SU-DHL-6 (cell line): ENCODE measurements around the gene CREB5.

ENCODE experiments used
- H2AFZ ChIP-seq: fragments of 200-600 bp; sonication (generic); 2 replicates; pipeline ENCODE4 v1.6.1; 2014; ENCODE audit warnings: low read depth, mild to moderate bottlenecking, moderate library complexity, mixed read lengths, antibody characterized with exemption, low read length; ENCODE audit not compliant: severe bottlenecking
- H3F3A ChIP-seq: fragments of 200-600 bp; shearing (Covaris generic); 2 replicates; pipeline ENCODE4 v1.6.0; 2016; ENCODE audit warnings: antibody characterized with exemption, mild to moderate bottlenecking; ENCODE audit not compliant: insufficient read depth
- H3K27ac ChIP-seq: fragments of 200-600 bp; sonication (generic); 2 replicates; pipeline ENCODE4 v1.5.1; 2016; ENCODE audit warnings: low read depth, mild to moderate bottlenecking, low read length, moderate library complexity, mixed read lengths
- H3K27me3 ChIP-seq: fragments of 200-600 bp; sonication (generic), shearing (Covaris generic); 2 replicates; pipeline ENCODE4 v1.6.0; 2014; ENCODE audit warnings: mild to moderate bottlenecking, low read length
- H3K36me3 ChIP-seq: fragments of 200-600 bp; sonication (generic); 2 replicates; pipeline ENCODE4 v1.6.1; 2014; ENCODE audit warnings: mild to moderate bottlenecking, low read length, mixed read lengths
- H3K4me2 ChIP-seq: fragments of 300-600, 200-600 bp; shearing (Covaris generic), sonication (generic); 2 replicates; pipeline ENCODE4 v1.6.0; 2014; ENCODE audit warnings: low read length, low read depth, mild to moderate bottlenecking; ENCODE audit not compliant: poor library complexity, severe bottlenecking
- H3K4me3 ChIP-seq: fragments of 200-600 bp; sonication (generic); 2 replicates; pipeline ENCODE4 v1.5.1; 2014; ENCODE audit warnings: antibody characterized with exemption, low read length, mild to moderate bottlenecking, mixed read lengths; ENCODE audit not compliant: insufficient read depth, poor library complexity, severe bottlenecking
- H3K79me2 ChIP-seq: fragments of 200-600 bp; sonication (generic); 2 replicates; pipeline ENCODE4 v1.6.1; 2014; ENCODE audit warnings: mild to moderate bottlenecking, low read length, moderate library complexity; ENCODE audit not compliant: insufficient read depth
- H3K9ac ChIP-seq: fragments of 200-600 bp; sonication (generic); 2 replicates; pipeline ENCODE4 v1.7.0; 2014; ENCODE audit warnings: mild to moderate bottlenecking, low read length
- H3K9me2 ChIP-seq: fragments of 200-600 bp; sonication (generic); replicated peaks from 2 replicates; pipeline ENCODE4 v1.6.1; 2014; ENCODE audit warnings: low read length; ENCODE audit not compliant: insufficient read depth
- H3K9me3 ChIP-seq: fragments of 200-600 bp; sonication (generic); 2 replicates; pipeline ENCODE4 v1.6.1; 2014; ENCODE audit warnings: low read length, mixed read lengths; ENCODE audit not compliant: insufficient read depth
- H4K20me1 ChIP-seq: fragments of 200-600 bp; sonication (generic); 2 replicates; pipeline ENCODE4 v1.6.1; 2014; ENCODE audit warnings: low read depth, mild to moderate bottlenecking, antibody characterized with exemption, low read length, moderate library complexity, mixed read lengths
- EZH2phosphoT487 ChIP-seq: fragments of 200-600 bp; sonication (generic), shearing (Covaris generic); conservative IDR thresholded peaks from 2 replicates; pipeline ENCODE4 v1.6.1; 2018; ENCODE audit warnings: mild to moderate bottlenecking, antibody characterized with exemption, low read length, moderate library complexity, mixed read lengths
- TF ChIP-seq, protein P1 (sequence below): fragments of 200-600 bp; sonication (generic); IDR thresholded peaks from one replicate; pipeline ENCODE4 v1.5.1; 2017; ENCODE audit warnings: antibody characterized with exemption, mild to moderate bottlenecking, low read length, moderate library complexity; ENCODE audit not compliant: insufficient read depth, poor library complexity, severe bottlenecking

CREB5 gene

DNA sequence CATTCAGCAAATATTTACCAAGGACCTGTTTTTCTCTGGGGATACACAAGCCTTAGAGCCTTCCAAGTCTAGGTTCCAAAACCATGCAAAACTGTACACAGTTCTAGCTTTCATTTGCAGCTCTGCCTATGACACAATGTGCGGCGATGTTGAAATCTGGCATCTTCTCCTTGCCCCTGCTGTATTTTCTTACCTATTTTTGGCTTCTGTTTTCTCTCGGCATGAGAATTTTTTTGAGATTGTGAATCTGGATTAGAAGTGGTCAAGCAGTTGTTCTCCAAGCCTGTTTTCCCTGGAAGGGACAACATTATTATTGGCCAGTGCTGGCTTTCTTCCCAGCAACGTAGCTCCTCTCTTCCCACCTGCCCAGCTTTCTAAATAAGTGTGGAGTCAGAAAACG is 176.3 kb downstream of the CREB5 start:
- H4K20me1 ChIP-seq, result peaks cover 9% of the 10 kb centered on the region; the same call in 1 of the 2 replicates
- no peak overlapping the region for H2AFZ ChIP-seq
- no peaks in the 10 kb centered on the region for H3K36me3 ChIP-seq
- TF ChIP-seq, protein P1, sequence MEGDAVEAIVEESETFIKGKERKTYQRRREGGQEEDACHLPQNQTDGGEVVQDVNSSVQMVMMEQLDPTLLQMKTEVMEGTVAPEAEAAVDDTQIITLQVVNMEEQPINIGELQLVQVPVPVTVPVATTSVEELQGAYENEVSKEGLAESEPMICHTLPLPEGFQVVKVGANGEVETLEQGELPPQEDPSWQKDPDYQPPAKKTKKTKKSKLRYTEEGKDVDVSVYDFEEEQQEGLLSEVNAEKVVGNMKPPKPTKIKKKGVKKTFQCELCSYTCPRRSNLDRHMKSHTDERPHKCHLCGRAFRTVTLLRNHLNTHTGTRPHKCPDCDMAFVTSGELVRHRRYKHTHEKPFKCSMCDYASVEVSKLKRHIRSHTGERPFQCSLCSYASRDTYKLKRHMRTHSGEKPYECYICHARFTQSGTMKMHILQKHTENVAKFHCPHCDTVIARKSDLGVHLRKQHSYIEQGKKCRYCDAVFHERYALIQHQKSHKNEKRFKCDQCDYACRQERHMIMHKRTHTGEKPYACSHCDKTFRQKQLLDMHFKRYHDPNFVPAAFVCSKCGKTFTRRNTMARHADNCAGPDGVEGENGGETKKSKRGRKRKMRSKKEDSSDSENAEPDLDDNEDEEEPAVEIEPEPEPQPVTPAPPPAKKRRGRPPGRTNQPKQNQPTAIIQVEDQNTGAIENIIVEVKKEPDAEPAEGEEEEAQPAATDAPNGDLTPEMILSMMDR, result no peak
- H3K9me2 ChIP-seq, result no peaks in the 10 kb centered on the region
- no peak overlapping the region for H3K9ac ChIP-seq
- no peak overlapping the region for H3K4me3 ChIP-seq
- no peaks in the 10 kb centered on the region for H3K27me3 ChIP-seq
- H3K27ac ChIP-seq, result no peak overlapping the region
- H3K79me2 ChIP-seq, result peaks cover 55% of the 10 kb centered on the region
- no peak overlapping the region for H3K4me2 ChIP-seq
- no peaks in the 10 kb centered on the region for H3F3A ChIP-seq
- H3K9me3 ChIP-seq, result no peaks in the 10 kb centered on the region

DNA sequence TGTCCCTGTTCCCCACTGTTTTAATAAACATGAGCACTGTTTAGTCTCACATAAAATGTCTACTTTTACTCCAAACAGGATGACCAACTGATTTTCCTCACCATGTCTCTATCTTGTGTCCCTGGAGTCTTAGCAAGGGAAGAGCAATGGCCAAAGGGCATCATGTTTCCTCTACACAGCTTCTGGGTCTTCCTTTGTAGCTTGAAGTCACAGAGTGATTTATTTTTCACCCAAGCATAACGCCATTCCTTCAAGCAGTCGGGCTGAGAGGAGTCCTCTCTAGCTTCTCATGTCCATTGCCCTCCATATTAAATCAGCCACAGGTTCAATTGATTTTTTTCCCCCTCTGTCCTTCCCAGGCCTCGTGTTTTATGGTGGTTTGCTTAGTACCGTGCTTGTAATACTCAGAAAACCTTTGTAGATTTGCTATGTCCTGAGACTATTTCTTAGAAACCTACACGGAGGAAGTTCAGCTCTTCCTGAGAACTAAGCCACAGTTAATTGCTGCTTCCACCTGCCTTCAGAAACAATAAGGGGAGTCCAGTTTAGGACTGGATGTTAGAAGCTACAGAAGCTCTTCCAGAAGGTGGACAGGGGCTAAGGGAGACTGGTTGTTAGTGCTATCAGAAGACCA is 178.8 kb downstream of the CREB5 start:
- H3K9me3 ChIP-seq, result no peaks in the 10 kb centered on the region
- no peak overlapping the region for H2AFZ ChIP-seq
- H3K79me2 ChIP-seq, result peaks cover 50% of the 10 kb centered on the region
- no peak overlapping the region for H3K4me2 ChIP-seq
- no peaks in the 10 kb centered on the region for H3K27me3 ChIP-seq
- 0 out of 2 replicates have a peak, but pooled peaks cover 4% of the 10 kb centered on the region for H3K36me3 ChIP-seq
- peaks cover 22% of the 10 kb centered on the region; the same call in 1 of the 2 replicates for H4K20me1 ChIP-seq
- H3K9ac ChIP-seq, result no peak overlapping the region
- TF ChIP-seq, protein P1, result no peak
- no peak for TF ChIP-seq EZH2phosphoT487
- H3F3A ChIP-seq, result no peaks in the 10 kb centered on the region
- no peaks in the 10 kb centered on the region for H3K9me2 ChIP-seq
- H3K4me3 ChIP-seq, result no peak overlapping the region
- no peak overlapping the region for H3K27ac ChIP-seq

DNA sequence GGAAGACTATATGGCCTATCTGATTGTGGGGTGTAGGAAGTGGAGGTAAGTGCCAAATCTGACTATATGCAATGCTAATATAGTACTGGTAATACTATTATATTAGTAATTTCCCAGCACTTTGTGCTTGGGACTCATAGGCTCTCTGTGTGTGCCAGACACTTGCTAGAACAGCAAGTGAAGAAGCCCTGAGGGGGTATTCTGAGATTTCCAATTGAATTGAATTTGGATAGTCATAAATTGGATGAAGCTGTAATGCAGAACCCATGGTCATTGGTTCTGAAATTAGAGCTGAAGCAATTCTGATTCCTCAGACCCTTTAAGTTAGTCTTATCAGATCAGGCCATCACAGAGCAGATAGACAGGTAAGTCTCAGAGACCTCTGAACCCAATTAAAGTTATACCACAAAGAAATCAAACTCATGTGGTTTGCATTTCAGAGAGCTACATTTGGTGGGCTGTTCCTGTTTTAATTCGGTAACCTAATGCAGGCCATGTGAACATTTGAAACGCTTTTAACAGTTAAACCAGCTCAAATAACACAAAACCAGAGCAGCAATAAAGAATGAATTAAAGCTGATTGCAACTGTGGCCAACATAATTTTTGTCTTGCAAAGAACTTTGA is 179.5 kb downstream of the CREB5 start:
- Histone ChIP-seq H3K27me3 (no peaks in the 10 kb centered on the region), H3K36me3 (0 out of 2 replicates have a peak, but pooled peaks cover 4% of the 10 kb centered on the region), H3K4me2 (no peak overlapping the region), H4K20me1 (peaks cover 26% of the 10 kb centered on the region; the same call in 1 of the 2 replicates), H3K79me2 (peaks cover 49% of the 10 kb centered on the region), H3K9me2 (no peaks in the 10 kb centered on the region), H3F3A (no peaks in the 10 kb centered on the region), H2AFZ (no peak overlapping the region), H3K9ac (no peak overlapping the region), H3K4me3 (no peak overlapping the region), H3K27ac (no peak overlapping the region), H3K9me3 (no peaks in the 10 kb centered on the region)
- no peak for TF ChIP-seq EZH2phosphoT487
- TF ChIP-seq, protein P1, result no peak
